Liver (tissue), 9 donors: ENCODE results near the gene FGD2. TPM values are rescaled to one million over a fixed set of nuclear protein-coding genes. Genes with fewer than 3 reads are reported as not detected.
A peak's percentile ranks its signal among the peaks of the same experiment; 100 is the strongest.

Source experiments
- DNase-seq: peaks from one replicate; pipeline ENCODE4 v3.0.0-alpha.2; 2017; ENCODE audit warnings: low spot score
- H3K27ac ChIP-seq, 2 donors: one replicate each; pipeline ENCODE4 v1.7.0; 2013; ENCODE audit warnings: inconsistent platforms in 2 of 2, low read length in 2 of 2, control low read depth in 1 of 2, low read depth in 1 of 2, mild to moderate bottlenecking in 1 of 2
- H3K27me3 ChIP-seq, 4 donors: one replicate each; pipeline versions ENCODE4 v1.6.1 to v1.7.0; 2013; ENCODE audit warnings: low read length in 3 of 4, inconsistent platforms in 1 of 4, mild to moderate bottlenecking in 1 of 4, moderate library complexity in 1 of 4; ENCODE audit not compliant: control insufficient read depth in 4 of 4, insufficient read depth in 4 of 4
- H3K36me3 ChIP-seq, 4 donors: one replicate each; pipeline versions ENCODE4 v1.6.1 to v1.7.0; 2013; ENCODE audit warnings: low read length in 3 of 4, mild to moderate bottlenecking in 3 of 4, low read depth in 1 of 4, moderate library complexity in 1 of 4; ENCODE audit not compliant: control insufficient read depth in 4 of 4, insufficient read depth in 3 of 4
- H3K4me1 ChIP-seq, 4 donors: one replicate each; pipeline versions ENCODE4 v1.6.1 to v1.7.0; 2013; ENCODE audit warnings: low read length in 3 of 4, mild to moderate bottlenecking in 3 of 4, moderate library complexity in 1 of 4; ENCODE audit not compliant: control insufficient read depth in 4 of 4, insufficient read depth in 4 of 4
- H3K4me3 ChIP-seq, 3 donors: one replicate each; pipeline versions ENCODE4 v1.6.1 to v1.7.0; 2013; ENCODE audit warnings: low read length in 3 of 3, control low read depth in 1 of 3, low read depth in 1 of 3, mild to moderate bottlenecking in 1 of 3
- H3K9ac ChIP-seq, 2 donors: one replicate each; pipeline ENCODE4 v1.7.0; 2013; ENCODE audit warnings: low read length in 2 of 2, mild to moderate bottlenecking in 2 of 2, moderate library complexity in 2 of 2, control low read depth in 1 of 2, low read depth in 1 of 2
- H3K9me3 ChIP-seq, 4 donors: one replicate each; pipeline versions ENCODE4 v1.6.1 to v1.7.0; 2013; ENCODE audit warnings: low read length in 3 of 4; ENCODE audit not compliant: control insufficient read depth in 4 of 4
- ATF3 ChIP-seq: IDR thresholded peaks from 2 replicates; pipeline ENCODE4 v1.6.1; 2016; ENCODE audit warnings: antibody characterized with exemption
- EGR1 ChIP-seq, 2 donors: IDR thresholded peaks; 2 replicates each; pipeline ENCODE4 v1.6.1; 2016 to 2018; ENCODE audit warnings: antibody characterized with exemption in 2 of 2, low read depth in 2 of 2
- FOXA1 ChIP-seq: IDR thresholded peaks from 2 replicates; pipeline ENCODE4 v1.6.1; 2016; ENCODE audit warnings: antibody characterized with exemption
- FOXA2 ChIP-seq: IDR thresholded peaks from 2 replicates; pipeline ENCODE4 v1.6.1; 2016; ENCODE audit warnings: antibody characterized with exemption
- GABPA ChIP-seq, 2 donors: IDR thresholded peaks in 1 of 2; conservative IDR thresholded peaks in 1 of 2; 2 replicates each; pipeline ENCODE4 v1.6.1; 2016; ENCODE audit warnings: antibody characterized with exemption in 2 of 2, mild to moderate bottlenecking in 1 of 2, moderate library complexity in 1 of 2
- HNF4A ChIP-seq, 2 donors: conservative IDR thresholded peaks; 2 replicates each; pipeline ENCODE4 v1.6.1; 2016; ENCODE audit warnings: antibody characterized with exemption in 2 of 2, mild to moderate bottlenecking in 2 of 2
- HNF4G ChIP-seq: IDR thresholded peaks from 2 replicates; pipeline ENCODE4 v1.6.1; 2016; ENCODE audit warnings: antibody characterized with exemption
- JUND ChIP-seq, 2 donors: IDR thresholded peaks; 2 replicates each; pipeline ENCODE4 v1.6.1; 2016; ENCODE audit warnings: antibody characterized with exemption in 2 of 2
- MAX ChIP-seq: IDR thresholded peaks from 2 replicates; pipeline ENCODE4 v1.6.1; 2016; ENCODE audit warnings: antibody characterized with exemption
- NR2F2 ChIP-seq: IDR thresholded peaks from 2 replicates; pipeline ENCODE4 v1.6.1; 2016; ENCODE audit warnings: antibody characterized with exemption
- RAD21 ChIP-seq, 2 donors: IDR thresholded peaks; 2 replicates each; pipeline ENCODE4 v1.6.1; 2016; ENCODE audit warnings: antibody characterized with exemption in 2 of 2, mild to moderate bottlenecking in 2 of 2
- RXRA ChIP-seq, 2 donors: IDR thresholded peaks; 2 replicates each; pipeline ENCODE4 v1.6.1; 2017 to 2018; ENCODE audit warnings: antibody characterized with exemption in 2 of 2, mild to moderate bottlenecking in 1 of 2
- SP1 ChIP-seq: IDR thresholded peaks from 2 replicates; pipeline ENCODE4 v1.6.1; 2018; ENCODE audit warnings: antibody characterized with exemption, mild to moderate bottlenecking
- TAF1 ChIP-seq: conservative IDR thresholded peaks from 2 replicates; pipeline ENCODE4 v1.6.1; 2016; ENCODE audit warnings: antibody characterized with exemption, mild to moderate bottlenecking
- YY1 ChIP-seq: IDR thresholded peaks from 2 replicates; pipeline ENCODE4 v1.6.1; 2016; ENCODE audit warnings: antibody characterized with exemption, mild to moderate bottlenecking
- WGBS: extraction: QIAGEN DNeasy Blood & Tissue Kit; methylation state at CpG from one replicate; pipeline ENCODE4 v1.1.7; 2013; 5-methylcytosine and 5-hydroxymethylcytosine counted together
- polyA plus RNA-seq, 2 donors: library from polyadenylated mRNA; stranded (reverse) in 1 of 2; unstranded in 1 of 2; fragments of 200-250 nt in 1 of 2; fragments of >200 nt in 1 of 2; fragmentation: Nextera tagmentation in 1 of 2; extraction: Ambion mirVana in 1 of 2; gene quantifications; one replicate each; pipeline versions ENCODE4 v1.2.1 to v1.2.3, GENCODE V29; 2013 to 2015
- total RNA-seq, 2 donors: library from RNA; depleted of rRNA; stranded (reverse); fragments of >200 nt; gene quantifications; one replicate each; pipeline ENCODE4 v1.2.3, GENCODE V29; 2014
- TF ChIP-seq, protein P1 (sequence below): fragments of 150-350 bp; IDR thresholded peaks from 2 replicates; pipeline ENCODE4 v1.5.1; 2017; ENCODE audit warnings: improper control_type of control experiment, low read depth, low read length; ENCODE audit not compliant: missing input control
- TF ChIP-seq, protein P2 (sequence below): IDR thresholded peaks from 2 replicates; pipeline ENCODE4 v1.6.1; 2016; ENCODE audit warnings: antibody characterized with exemption, mild to moderate bottlenecking
- donor health status: healthy.
- donor health status: healthy.
- donor health status: healthy.
- donor health status: healthy.
- donor health status: healthy.

The FGD2 gene
- total and polyA plus RNA-seq, 4 donors: 4.6 to 24.4 (median 9.1) TPM

DNA sequence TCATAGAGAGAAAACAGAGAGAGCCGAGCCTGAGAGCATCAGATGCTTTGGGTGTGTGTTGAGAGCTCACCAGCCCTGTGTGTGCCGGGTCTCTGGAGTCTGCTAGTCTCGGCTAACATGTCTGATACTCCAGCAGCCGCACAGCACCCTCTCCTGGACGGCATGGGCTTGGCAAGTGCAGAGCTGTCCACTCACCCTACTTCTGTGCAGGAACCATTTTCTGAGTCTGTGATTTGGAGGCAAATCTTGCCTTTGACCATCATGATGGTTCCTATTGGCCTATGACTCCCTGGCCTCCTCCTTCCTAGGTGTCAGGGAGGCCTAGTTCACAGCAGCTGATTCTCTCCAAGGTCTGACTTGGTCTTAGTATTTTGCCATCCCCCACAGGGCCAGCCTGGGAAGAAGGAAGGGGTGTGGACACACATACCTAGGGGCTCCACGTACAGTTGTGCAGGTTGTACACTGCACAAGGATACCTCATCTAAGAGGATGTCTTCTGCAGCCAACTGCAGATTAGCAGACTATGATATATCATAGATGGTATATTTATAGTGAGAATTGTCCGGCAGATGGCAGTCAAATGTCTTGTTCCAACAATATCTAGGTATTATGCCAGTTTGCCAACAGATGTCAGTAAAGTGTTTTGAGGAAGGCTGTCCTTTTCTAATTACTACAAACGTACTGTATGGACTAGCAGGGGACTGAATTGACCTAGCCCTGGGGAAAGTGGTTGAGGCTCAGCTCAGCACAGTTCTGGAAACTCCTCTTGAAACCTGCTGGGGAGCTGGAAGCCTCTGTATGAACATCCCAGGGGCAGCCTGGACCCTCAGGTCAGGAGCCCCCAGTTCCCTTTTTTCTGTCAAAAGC is 13.0 kb downstream of the FGD2 start (continued):
- no peak for TF ChIP-seq ATF3
- TF ChIP-seq SP1: no peak
- peak; percentile 9 for TF ChIP-seq FOXA2
- TF ChIP-seq, protein P1, sequence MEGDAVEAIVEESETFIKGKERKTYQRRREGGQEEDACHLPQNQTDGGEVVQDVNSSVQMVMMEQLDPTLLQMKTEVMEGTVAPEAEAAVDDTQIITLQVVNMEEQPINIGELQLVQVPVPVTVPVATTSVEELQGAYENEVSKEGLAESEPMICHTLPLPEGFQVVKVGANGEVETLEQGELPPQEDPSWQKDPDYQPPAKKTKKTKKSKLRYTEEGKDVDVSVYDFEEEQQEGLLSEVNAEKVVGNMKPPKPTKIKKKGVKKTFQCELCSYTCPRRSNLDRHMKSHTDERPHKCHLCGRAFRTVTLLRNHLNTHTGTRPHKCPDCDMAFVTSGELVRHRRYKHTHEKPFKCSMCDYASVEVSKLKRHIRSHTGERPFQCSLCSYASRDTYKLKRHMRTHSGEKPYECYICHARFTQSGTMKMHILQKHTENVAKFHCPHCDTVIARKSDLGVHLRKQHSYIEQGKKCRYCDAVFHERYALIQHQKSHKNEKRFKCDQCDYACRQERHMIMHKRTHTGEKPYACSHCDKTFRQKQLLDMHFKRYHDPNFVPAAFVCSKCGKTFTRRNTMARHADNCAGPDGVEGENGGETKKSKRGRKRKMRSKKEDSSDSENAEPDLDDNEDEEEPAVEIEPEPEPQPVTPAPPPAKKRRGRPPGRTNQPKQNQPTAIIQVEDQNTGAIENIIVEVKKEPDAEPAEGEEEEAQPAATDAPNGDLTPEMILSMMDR: peak; percentile 93
- peak; percentile 73 to 84 for TF ChIP-seq RAD21 (IDR thresholded peaks at IDR 0.05)
- no peak for TF ChIP-seq HNF4G
- no peak for TF ChIP-seq NR2F2

GRCh38 chr6:37019065-37019450 is 13.6 kb downstream of the FGD2 start:
- Histone ChIP-seq H3K27ac (peak overlapping the region; percentile 15 to 37), H3K36me3 (no peaks in the 10 kb centered on the region), H3K27me3 (no peaks in the 10 kb centered on the region), H3K9me3 (no peaks in the 10 kb centered on the region), H3K9ac (no peak overlapping the region), H3K4me1 (peaks cover 11 to 31% (median 28%) of the 10 kb centered on the region in 4 donors), H3K4me3 (no peak overlapping the region)
- 31% methylated on average over 2 of the region's 2 CpGs for WGBS
- TF ChIP-seq TAF1: no peak
- peak; percentile 42 to 64 for TF ChIP-seq HNF4A (conservative IDR thresholded peaks at IDR 0.05)
- TF ChIP-seq JUND (IDR thresholded peaks at IDR 0.05): no peak
- TF ChIP-seq GABPA (IDR thresholded peaks at IDR 0.05 in 1 of 2, conservative IDR thresholded peaks at IDR 0.05 in 1 of 2): no peak
- TF ChIP-seq RXRA (IDR thresholded peaks at IDR 0.05): peak; percentile 13 to 66
- TF ChIP-seq MAX: no peak
- TF ChIP-seq YY1: no peak
- TF ChIP-seq NR2F2: no peak
- no peak for TF ChIP-seq ATF3
- no peak for TF ChIP-seq FOXA1
- TF ChIP-seq SP1: peak; percentile 53
- TF ChIP-seq, protein P2, sequence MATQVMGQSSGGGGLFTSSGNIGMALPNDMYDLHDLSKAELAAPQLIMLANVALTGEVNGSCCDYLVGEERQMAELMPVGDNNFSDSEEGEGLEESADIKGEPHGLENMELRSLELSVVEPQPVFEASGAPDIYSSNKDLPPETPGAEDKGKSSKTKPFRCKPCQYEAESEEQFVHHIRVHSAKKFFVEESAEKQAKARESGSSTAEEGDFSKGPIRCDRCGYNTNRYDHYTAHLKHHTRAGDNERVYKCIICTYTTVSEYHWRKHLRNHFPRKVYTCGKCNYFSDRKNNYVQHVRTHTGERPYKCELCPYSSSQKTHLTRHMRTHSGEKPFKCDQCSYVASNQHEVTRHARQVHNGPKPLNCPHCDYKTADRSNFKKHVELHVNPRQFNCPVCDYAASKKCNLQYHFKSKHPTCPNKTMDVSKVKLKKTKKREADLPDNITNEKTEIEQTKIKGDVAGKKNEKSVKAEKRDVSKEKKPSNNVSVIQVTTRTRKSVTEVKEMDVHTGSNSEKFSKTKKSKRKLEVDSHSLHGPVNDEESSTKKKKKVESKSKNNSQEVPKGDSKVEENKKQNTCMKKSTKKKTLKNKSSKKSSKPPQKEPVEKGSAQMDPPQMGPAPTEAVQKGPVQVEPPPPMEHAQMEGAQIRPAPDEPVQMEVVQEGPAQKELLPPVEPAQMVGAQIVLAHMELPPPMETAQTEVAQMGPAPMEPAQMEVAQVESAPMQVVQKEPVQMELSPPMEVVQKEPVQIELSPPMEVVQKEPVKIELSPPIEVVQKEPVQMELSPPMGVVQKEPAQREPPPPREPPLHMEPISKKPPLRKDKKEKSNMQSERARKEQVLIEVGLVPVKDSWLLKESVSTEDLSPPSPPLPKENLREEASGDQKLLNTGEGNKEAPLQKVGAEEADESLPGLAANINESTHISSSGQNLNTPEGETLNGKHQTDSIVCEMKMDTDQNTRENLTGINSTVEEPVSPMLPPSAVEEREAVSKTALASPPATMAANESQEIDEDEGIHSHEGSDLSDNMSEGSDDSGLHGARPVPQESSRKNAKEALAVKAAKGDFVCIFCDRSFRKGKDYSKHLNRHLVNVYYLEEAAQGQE: no peak
- no peak for TF ChIP-seq HNF4G
- TF ChIP-seq, protein P1: no peak
- TF ChIP-seq EGR1 (IDR thresholded peaks at IDR 0.05; ENCODE audit: low read depth in 2 of 2): no peak
- DNase-seq: peak; percentile 46
